SHP77 treated with DMSO at 0.1 percent for 48 hours (cell line): ENCODE measurements around the gene CNFN.
A peak's percentile ranks its signal among the peaks of the same experiment; 100 is the strongest.

Experiments
- DNase-seq: peaks from one replicate; lab custom pipeline; 2025; lab: John Stamatoyannopoulos, UW

Gene CNFN

DNA sequence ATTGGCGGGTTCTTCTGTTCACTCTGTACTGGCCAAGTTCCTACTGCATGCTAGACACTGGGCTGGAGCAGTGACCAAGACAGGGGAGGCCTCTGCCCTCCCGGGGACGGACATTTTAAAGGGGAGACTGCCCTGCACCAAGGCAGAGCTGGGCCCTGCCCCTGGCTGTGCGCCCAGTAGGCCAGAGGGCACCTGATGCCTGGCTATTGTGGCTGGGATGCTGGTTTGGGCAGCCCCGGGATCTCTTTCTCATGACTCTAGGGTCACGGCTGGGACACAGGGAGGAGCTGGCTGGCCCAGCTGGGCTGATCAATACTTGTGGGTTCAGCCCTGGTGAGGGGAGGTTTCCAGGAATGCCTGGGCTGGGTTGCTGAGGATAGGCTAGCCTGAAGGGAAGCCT, 19.4 kb upstream of the CNFN start:
- DNase-seq: no peak

DNA sequence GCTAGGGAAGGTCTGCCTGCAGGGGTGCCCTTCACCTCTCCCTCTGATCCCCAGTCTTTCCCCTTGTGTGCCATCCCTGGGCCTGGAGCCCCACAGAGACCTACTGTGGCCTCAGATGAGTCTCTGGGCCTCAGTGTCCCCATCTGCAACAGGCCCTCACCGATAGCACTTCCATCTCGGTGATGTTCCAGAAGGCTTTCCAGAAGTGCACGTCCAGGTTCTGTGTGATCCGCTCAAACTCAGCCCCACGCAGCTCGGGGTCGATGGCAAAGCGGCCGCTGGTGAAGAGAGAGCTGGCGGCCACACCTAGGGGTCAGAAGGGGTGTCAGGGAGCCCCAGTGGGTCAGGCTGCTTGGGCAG, 17.7 kb upstream of the CNFN start:
- no peak for DNase-seq

DNA sequence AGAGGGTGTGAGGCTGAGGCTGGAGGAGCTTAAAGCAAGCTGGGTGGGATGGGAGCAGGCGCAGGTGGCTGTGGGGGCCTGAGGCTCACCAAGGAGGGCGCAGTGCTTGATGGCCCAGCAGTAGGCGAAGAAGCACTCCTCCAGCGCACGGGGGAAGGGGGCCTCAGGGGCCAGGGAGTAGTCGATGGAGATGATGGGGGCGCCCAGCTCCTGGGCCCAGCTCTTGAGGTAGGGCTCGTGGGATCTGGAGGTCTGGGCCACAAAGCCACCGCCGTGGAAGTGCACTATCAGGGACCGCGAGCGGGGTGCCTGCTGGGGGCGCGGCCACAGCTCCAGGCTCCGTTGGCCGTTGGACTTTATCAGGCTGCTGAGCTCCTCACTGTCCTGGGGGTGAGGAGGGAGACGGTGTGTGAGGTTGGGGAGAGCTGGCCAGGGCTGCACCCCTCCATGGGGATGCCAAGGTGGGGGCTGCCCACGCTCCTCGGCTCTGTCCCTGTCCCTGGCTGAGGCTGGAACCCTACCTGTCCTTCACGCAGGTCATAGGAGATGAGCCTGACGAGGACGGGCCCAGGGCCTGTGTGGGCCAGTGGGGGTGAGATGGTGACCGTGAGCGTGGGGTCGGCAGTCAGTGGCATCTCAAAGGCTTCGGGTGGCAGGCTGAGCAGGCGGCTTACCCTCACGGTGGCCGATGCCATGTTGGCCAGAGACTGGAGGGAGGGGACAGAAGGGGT, 17.2 kb upstream of the CNFN start:
- DNase-seq: no peak

DNA sequence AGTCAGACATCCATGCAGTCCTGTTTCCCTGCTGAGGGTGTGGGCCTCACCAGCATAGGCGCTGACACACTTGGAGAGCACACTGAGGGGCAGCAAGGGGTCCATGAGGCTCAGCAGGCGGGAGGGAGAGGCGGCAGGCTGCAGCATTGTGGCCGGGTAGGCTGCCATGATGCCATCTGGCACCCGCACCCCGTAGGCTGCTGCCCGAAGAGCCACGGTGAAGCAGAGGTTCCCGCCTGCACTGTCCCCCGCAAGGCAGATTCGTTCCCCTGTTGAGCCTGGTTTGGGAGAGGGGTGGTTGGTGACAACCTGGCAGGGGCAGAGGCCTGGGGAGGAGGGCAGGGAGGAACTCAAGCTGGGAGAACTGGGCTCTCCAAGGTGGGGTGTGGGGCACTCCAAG, 16.0 kb upstream of the CNFN start:
- no peak for DNase-seq

DNA sequence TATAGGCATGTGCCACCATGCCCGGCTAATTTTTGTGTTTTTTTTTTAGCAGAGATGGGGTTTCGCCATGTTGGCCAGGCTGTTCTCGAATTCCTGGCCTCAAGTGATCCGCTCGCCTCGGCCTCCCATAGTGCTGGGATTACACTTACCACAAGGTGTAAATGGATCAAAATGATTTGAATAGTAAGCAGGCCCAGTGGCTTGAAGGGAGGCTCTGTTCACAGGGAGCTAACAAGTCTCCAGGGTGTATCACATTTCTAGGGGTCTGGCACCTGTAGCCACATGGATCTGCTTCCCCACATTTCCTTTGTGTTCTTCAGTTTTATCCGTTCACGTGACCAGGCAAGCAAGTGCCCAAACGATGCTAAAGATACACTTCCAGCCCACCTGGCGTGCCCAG, 13.5 kb upstream of the CNFN start:
- DNase-seq: no peak

DNA sequence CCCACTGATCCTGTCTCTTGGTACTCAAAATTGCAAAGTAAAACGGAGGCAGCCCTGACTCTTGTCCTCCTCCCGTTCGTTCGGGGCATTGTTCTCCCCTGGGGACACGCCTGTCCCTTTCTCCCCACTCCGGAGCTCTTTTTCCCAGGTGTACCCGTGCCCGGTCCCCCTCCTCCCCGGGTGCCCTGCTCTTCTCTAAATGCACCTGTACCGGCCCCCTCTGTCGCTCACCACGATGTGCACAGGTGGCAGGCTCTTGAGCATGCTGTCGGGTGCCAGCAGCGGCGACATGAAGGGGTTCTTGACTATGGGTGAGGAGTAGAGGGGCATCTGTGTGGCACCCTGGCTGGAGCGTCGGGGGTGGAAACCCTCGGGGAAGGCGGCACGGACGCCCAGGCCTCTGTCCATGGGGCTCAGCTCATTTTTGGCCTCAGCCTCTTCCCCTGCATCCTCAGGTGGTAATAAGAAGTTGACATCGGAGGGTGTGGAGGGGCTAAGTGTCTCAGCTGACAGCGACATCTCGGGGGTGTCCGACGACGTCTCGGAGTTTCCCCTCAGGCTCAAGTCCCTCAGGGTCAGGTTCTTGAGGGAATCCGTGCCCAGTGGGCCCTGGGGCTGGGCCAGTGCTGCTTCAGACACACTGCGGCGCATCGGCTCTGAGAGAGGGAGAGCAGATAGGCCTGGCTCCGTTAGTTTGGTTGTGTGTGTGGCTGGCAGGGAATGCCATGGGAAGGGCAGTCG, 12.4 kb upstream of the CNFN start:
- no peak for DNase-seq

DNA sequence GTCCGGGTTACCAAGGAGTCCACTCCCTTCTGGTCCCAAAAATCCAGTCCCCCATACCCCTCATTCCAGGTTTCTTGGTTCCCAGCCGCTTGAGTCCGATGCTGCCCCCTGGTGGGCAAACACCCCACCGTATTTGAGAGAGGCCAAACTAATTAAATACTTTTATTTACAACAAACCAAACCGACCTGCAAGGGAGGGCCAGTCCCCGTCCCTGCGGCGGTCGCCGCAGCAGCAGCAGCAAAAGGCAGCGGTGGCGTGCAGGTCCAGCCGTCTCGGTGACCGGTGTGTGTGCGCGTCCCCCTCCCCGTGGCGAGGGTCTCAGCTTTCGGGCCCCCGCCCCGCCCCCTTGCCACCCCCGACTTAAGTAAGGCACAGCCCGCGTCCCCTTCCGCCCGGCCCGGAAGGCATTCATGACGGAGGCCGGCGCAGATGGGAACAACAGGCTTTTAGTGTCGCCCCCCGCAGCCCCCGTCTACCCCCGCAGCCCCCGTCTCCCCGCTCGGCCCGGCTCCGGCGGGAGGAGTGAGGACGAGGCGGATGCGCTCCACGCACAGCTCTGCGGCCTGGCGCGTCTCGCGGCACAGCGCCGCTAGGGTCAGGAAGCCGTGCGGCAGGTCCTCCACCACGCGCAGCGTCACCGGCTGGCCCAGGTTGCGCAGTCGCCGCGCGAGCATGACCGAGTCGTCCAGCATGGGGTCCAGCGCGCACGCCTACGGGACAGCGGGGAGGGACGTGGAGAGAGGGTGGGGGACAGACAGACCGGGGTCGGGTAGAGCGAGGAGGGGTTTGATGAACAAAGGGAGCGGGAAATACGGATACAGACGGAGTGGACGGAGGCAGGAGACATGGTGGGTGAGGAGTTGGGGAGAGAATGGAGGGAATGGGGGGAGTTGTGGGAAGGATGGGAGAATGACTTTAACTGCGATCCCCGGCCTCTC, 11.5 kb upstream of the CNFN start:
- peak; percentile 12 for DNase-seq

DNA sequence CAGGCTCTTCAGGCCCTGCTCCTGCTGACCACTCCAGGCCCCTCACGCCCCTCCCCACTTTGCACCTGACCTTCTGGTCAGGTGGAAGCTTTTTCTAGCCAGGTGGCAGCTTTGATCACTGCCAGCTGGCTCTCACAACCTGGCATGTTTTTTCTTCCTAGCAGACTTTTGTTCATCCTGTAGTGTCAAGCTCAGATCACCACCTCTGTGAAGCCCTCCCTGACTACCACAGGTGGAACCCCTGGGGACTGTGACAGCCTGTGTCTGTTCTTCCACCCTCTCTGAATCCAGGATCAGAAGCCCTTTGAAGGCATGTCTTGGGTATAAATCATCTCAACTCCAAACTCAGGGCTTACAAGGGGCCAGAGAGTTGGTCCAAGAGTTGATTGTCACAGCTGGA, 10.3 kb upstream of the CNFN start:
- no peak for DNase-seq

DNA sequence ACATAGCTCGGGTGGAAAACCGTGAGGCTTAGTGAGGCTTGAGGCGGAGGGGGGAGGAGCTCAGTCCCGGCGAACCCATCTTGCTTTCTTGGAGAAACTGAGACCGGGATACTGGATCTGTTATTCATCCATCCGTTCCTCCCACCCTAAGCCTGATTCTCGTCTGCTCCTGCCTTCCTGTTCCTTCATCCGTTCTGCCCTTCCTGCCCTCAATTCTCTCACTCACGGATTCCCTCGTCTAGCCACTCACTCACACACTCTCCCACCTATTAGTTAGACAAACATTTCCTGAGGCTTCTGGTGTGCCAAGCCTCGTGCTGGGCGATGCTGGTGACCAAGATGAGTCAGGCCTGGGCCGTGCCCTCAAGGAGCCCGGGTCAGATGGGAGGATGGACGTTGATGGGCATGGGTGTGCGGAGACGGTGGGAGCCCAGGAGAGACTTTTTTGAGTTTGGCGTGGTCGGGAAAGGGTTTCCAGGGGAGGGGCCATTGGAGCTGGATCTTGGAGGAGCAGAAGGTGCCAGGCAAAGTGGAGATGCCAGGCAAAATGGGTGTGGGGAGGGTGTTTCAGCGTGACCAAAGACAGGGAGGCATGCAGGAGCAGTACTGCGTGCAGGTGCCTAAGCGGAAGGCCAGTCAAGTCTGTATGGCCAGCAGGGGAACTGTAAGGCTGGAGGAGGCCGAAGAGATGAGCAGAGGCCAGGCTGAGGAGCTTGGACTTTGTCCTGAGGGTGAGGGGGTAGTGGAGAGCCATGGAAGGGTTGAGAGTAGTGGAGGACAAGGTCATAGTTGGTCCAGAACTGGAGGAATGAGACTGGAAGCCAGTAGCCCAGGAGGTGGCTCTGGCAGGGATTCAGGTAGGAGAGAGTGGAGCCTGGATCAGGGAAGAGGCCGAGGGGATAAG, 7.4 kb upstream of the CNFN start:
- no peak for DNase-seq

DNA sequence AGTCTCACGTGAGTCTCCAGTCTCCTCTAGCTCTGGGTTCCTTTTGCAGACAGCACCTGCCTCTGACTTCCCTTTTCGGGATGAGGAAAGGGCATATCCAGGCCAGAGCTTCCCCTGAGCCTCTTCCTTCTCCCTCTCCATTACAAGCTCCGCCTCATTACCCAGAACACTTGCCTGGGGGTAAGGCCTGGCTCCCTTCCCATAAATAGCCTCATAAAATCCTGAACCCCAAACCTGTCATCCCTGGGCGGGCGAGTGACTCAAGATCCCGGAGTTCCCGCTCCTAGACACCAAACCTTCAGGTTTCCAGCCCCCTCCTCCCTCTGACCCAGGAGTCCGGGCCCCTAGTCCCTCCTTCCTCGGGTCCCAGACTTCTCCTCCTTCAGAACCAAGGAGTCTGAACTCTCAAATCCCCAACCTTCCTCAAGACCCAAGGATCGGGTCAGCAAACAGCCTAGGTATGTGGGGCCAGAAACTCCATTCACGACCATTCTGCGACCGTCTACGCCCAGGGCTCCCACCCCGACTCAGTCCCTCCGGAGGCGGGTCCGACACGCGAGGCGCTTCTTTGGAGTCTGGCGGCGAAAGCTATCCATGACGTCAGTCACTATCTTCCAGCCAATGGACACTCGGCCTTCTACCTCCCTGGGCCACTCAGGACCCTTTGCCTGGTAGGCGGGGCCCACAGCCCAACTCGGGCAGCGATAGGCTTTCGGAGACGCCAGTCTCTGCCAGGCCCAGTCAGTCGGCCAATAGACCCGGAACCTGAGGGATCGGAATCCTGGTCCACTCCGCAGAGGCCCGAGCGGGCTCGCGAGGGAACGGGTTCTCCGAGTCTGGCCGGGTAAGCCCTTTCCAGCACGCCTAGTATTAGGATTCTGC, 6.5 kb upstream of the CNFN start:
- peak; percentile 94 for DNase-seq

DNA sequence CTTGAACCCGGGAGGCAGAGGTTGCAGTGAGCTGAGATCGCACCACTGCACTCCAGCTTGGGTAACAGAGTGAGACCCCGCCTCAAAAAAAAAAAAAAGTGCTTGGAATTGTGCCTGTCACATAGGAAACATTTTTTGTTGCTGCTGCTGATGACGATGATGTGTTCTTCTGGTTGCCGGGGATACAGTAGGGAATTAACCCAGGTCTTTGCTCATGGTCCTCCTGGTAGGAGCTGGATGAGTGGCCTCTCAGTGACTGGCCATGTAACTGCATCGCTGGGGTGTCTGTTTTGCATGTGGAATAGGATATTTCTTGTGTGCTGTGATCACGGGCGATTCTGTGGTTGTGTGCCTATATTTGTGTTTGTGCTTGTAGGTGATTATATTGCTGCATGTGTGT, 4.7 kb upstream of the CNFN start:
- no peak for DNase-seq

DNA sequence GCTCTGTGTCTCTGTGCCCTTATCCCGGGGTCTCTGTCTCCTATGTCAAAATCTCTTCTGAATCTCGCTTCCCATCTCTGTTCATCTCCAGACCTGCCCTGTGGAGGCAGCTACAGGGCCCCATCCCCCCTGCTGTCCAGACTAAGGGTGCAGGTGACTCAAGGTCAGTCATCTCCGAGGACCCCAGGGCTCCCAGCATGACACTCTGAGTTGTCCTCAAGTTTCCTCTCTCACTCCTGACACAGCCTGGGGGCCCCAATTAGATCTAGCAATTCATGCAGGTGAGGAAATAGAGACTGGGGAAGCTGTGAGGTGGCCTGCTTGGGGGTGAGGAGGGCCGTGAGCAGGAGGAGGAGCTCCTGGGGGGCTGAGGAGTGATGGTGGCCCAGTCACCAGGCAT, 2.1 kb upstream of the CNFN start:
- DNase-seq: no peak

DNA sequence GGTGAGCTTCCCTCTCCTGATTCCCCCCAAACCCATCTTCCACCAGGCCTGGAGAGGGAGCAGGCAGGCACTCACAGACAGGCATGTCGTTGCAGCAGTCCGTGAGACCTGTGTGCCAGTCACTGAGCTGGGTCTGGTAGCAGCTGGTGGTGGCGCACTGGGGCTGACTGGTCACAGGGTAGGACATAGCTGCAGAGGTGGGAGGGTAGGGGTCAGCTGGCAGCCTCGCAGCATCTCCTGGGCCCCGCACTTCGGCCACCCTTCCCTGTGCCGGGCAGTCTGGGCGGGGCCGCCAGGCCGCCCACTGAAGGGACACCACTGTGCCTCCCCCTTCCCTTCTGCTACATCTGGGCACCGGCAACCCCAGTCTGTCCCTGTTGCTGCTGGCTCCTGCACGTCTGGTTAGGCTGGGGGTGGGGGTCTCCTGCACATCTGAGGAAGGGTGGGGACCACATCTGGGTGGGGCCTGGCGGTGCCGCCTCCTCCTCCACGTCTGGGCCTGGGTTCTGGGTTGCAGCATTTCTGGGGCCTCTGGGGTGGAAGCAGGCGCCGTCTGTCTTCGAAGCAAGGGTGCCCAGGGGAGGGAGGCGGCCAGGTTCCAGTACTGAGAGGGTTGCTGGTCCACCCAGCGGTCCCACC, 1.1 kb downstream of the CNFN start:
- DNase-seq: no peak

DNA sequence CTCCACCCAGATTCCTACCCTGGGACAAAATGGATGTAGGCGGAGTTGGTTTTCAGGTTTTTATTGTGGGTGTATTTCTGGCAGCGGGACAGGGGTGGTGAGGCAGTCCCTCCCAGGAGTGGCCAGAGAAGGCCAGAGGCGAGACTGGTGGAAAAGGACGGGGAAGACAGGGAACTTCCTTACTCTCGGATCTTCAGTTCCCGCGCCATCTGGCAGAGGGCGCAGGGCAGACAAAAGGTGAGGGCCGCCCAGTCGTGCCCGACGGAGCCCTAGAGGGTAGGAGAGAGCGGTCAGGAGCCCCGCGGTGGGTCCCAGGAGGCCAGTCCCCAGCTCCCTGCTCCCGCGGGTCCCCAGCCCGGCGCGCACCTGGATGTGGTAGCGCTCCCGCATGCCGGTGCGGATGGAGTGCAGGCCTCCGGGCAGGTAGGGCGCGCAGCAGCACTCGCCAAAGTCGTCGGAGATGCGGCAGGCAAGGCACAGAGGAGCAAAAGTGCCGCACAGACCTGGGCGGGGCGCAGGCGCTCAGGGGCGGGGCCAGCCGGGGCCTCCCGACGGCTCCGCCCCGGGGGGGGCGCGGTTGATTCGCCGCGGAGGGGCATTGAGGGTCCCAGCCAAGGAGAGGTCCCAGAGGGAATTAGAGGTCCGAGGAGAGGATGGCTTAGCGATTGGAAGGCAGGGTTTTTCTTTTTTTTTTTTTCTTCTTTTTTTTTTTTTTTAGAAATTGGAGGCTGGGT, 3.0 kb downstream of the CNFN start:
- DNase-seq: peak; percentile 47

DNA sequence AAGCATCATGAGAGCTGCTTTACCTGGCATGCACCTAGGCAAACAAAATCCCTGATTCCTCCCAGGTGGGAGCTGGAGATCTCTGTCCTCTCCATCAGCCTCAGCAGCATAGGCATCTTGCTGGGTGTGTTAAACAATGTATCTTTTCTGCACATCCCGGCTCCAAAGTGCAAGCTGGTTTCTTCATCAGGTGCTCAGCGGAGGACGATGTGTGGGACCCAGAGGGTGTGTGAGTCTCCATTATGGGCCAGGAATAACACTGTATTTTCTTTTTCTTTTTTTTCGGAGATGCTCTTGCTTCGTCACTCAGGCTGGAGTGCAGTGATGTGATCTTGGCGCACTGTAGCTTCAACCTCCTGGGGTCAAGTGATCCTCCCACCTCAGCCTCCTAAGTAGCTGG, 9.9 kb downstream of the CNFN start:
- no peak for DNase-seq

DNA sequence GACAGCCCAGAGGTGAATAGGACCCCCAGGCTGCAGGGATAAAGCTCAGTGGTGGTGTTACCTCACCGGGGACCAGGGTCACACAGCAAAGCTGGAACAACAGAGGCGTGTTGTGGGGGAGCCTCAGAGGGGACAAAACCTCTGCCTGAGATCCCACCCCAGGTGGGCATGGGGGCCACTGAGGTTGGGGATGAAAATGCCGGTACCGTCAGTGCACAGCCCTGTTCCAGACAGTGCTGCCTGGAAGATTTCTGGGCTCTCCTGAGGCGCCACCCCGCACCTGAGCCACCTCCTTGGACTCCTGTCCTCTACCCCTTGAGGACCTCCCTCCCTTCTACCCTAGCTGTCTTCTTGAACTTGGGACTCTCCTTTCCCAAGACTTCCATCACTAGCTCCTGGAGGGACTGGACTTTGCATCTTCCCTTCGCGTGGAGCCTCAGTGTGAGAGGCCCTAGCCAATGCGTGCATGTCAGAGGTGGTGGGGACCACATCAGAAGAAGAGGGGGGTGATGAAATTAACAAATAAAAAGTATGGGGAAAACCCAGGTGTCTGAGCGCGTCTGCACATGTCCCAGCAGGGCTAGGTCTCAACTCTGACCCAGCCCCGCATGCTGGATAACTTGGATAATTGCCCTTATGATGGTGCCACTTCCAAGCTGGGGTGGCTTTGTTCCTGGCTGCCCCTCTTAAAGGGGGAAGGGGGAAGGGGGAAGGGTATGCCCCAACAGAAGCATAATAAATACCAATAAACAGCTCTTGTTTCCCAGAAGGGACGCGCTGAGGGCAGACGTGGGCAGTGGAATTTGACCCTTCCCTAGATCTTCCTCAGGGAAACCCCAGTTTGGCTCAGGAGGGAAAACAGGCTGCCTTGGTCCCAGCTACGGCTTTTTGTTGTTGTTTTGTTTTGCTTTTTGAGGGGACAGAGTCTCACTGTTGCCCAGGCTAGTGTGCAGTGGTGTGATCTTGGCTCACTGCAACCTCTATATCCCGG, 11.6 kb downstream of the CNFN start:
- DNase-seq: no peak

DNA sequence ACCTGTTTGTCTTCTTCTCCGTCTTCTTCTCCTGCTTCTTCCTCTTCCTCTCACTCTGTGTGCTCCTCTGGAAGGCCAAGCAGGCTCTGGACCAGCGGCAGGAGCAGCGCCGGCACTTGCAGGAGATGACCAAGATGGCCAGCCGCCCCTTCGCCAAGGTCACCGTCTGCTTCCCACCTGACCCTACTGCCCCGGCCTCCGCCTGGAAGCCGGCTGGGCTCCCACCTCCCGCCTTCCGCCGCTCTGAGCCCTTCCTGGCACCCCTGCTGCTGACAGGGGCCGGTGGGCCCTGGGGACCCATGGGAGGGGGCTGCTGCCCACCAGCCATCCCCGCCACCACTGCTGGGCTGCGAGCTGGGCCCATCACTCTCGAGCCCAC, 13.9 kb downstream of the CNFN start:
- no peak for DNase-seq

DNA sequence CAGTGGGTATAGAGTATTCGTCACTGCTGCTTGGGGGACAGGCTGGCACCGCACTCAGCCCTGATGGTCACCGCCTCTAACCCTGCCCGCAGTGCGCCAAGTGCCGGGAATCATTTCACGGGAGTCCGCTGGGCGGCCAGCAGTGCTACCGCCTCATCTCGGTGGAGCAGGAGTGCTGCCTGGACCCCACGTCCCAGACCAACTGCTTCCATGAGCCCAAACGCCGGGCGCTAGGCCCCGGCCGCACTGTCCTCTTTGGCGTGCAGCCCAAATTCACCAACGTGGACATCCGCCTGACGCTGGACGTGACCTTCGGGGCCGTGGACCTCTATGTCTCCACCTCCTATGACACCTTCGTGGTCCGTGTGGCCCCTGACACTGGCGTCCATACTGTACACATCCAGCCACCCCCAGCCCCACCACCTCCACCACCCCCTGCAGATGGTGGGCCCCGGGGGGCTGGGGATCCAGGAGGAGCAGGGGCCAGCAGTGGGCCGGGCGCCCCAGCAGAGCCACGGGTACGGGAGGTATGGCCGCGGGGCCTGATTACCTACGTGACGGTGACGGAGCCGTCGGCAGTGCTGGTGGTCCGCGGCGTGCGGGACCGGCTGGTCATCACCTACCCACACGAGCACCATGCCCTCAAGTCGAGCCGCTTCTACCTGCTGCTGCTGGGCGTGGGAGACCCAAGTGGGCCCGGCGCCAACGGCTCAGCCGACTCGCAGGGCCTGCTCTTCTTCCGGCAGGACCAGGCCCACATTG, 14.5 kb downstream of the CNFN start:
- no peak for DNase-seq
